ENCODE results near the gene KLHL24.
"Not testable (repeated sequence)": the region's sequence is repeated elsewhere in the genome, so short reads cannot be mapped to it uniquely, and the experiment has no call there.

KLHL24 gene, protein sequence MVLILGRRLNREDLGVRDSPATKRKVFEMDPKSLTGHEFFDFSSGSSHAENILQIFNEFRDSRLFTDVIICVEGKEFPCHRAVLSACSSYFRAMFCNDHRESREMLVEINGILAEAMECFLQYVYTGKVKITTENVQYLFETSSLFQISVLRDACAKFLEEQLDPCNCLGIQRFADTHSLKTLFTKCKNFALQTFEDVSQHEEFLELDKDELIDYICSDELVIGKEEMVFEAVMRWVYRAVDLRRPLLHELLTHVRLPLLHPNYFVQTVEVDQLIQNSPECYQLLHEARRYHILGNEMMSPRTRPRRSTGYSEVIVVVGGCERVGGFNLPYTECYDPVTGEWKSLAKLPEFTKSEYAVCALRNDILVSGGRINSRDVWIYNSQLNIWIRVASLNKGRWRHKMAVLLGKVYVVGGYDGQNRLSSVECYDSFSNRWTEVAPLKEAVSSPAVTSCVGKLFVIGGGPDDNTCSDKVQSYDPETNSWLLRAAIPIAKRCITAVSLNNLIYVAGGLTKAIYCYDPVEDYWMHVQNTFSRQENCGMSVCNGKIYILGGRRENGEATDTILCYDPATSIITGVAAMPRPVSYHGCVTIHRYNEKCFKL

DNA sequence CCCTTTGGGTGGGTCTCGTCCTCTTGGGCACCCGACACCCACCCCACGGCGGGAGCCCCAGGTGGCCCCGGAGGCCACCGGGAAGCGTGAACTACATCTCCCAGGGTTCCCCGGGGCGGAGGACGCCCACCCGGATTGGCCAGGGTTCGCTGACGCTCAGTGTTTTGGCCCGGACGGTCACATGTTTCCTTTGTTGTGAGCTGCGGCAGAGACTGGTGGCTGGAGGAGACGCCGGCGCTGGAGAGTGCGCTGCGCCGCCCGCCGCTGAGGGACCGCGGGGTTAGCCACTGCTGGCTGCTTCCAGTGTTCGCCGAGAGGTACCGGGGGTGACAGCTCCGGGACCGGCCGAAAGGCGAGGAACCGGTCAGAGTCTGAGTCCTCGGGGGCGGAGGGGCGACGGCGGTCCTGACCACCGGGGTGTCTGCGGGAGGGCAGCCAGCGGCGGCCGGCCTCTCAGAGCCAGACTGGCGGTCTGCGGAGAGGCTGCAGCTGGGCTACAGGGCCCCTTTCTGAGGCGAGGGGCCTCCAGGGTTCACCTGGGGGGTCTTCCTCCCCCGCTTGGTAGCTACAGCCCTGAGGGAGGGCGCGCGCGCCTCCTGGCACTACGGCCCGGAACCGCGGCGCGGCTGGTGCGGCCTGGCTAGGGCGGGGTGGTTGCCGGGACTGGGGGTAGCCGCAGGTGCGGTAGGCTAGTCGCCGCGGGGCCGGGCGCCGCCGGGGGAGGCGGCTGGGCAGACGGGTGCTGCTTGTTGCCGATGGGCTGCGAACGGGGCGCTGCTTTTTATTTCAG, at the start of gene KLHL24:
Gene KLHL24 (plus strand): TSS at position 193 of the 790 bp plus-strand sequence. CDS start 14,734 bp downstream, outside the sequence.
- peak; percentile 97 for DNase-seq

DNA sequence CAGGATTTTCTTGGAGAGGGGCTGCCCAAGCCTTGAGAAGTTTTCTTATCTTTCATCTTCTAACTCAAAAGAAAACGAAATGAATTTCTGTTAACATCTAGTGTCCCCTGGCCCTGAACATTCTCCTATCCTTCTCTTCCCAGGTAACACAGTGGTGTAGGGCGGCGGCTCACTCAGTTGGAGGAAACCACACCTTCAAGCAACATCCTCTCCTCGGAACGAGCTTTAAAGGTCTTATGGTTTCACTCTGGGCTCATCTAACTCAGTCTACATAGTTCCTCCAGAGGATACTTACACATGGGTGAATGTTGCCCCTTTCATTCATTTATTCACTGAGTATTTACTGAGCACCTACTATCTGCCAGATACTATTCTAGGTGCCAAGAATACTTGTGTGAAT, 48.9 kb upstream of the KLHL24 start:
- no peak for DNase-seq

DNA sequence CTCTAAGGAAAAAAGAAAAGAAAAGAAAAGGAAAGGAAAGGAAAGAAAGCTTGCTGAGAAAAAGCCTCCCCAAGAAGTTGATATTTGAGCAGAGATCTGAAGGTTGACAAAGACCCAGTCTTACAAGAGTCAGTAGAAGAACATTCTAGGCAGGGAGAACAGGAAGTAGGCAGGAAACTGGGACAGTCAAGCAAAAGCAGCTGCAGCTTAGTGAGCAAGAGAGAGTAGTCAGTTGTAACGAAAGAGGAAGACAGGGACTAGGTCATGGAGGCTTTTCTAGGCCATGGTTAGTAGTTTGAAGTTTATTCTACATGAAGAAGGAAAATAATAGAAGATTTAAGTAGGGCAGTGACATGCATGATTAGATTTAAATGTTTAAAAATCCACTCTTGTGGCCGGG, 48.1 kb upstream of the KLHL24 start:
- DNase-seq: no peak

DNA sequence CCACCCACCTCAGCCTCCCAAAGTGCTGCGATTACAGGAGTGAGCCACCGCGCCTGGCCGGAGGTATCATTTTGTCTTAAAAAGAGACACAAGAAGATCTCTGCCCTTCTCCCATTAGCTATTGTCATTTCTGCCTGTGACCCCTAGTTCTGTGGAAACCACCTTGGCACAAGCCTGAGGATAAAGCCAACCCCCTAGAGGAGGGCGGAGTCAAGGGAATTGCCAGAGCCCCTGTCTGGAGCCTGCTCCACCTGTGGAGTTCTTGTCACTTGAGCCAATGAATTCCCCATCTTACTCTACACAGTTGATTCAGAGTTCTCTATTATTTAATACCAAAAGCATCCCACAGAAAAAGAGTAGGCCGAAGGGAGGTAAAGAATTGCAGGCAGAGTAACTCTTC, 45.0 kb upstream of the KLHL24 start:
- no peak for DNase-seq

DNA sequence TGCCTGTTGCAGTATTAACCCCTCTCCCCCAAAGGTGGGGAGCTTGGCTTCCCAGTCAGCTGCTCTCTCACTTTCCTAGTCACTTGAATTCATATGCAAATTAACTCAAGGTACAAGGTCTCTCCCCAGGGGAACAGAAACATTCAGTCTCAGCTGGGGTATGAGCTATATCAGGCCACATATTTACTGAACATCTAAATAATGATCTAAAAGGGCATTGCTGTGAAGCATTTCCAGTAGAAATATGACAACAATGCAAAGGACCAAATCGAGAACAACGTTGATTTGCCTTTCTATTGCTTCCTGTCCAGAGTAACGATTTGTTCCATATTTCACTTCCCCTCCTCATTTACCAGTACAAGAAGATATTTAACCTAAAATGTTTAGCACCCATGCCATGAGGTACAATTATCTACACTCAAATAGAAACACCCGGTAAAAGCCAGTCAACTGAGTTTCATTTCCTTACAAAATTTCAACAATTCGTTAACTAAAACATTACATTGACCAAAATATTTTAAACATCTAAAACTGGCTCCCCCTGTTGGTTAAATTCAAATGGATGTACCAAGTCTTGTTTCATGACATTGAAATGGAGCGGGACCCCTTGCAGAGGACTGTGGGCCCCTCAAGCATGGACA, 43.4 kb upstream of the KLHL24 start:
- no peak for DNase-seq

DNA sequence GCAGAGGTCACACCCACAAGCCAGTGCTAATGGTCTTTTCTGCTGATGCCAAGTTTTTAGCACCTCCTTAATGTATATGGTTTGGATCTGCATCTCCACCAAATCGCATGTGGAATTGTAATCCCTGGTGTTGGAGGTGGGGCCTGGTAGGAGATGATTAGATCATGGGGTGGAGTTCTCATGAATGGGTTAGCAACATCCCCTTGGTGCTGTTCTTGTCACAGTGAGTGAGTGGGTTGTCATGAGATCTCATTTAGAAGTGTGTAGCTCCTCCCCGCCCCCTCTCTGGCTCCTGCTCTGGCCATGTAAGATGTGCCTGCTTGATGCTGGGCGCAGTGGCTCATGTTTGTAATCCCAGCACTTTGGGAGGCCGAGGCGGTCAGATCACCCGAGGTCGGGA, 42.6 kb upstream of the KLHL24 start:
- DNase-seq: no peak

DNA sequence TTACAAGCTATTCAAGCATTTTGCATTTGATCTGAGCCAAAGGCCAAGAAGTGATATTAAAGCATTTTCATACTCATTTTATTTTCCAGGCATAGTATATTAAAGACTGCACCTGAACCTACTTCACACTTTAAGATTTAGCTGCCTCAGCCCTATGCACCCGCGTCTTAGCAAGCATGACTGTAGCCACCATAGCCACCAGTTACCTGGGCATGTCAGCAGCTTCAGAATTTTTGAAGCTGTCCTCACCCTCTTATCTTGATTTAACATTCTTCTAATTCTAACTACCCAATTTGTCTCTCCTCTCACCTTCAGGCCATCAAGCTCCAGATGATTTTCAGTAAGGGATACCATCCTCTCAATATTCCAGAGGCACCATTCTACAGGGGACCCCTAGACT, 40.8 kb upstream of the KLHL24 start:
- DNase-seq: no peak

DNA sequence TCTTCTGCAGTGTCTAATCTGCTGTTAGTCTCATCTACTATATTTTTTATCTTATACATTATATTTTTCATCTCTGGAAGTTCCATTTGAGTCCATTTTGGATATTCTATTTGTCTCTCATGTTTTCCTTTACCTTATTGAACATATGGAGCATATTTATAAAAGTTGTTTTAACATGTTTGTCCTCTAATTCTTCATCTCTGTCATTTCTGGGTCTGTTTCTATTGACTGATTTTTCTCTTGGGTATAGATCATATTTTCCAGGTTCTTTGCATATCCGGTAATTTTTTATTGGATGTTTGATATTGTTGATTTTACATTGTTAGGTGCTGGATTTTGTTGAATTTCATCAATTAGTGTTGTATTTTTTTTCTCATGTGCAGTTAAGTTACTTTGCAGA, 37.5 kb upstream of the KLHL24 start:
- no peak for DNase-seq

DNA sequence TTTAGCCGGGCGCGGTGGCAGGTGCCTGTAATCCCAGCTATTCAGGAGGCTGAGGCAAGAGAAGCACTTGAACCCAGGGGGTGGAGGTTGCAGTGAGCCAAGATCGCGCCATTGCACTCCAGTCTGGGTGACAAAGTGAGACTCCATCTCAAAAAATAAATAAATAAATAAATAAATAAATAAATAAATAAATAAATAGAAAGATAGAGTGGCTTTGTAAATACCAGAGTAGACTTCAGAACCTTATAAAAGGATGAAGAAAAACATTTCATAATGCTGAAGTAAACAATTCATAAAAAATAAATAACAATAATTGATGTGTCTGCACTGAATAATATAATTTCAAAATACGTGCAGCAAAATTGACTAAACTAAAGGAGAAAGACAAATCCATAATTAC, 24.1 kb upstream of the KLHL24 start:
- not testable (repeated sequence) for DNase-seq

DNA sequence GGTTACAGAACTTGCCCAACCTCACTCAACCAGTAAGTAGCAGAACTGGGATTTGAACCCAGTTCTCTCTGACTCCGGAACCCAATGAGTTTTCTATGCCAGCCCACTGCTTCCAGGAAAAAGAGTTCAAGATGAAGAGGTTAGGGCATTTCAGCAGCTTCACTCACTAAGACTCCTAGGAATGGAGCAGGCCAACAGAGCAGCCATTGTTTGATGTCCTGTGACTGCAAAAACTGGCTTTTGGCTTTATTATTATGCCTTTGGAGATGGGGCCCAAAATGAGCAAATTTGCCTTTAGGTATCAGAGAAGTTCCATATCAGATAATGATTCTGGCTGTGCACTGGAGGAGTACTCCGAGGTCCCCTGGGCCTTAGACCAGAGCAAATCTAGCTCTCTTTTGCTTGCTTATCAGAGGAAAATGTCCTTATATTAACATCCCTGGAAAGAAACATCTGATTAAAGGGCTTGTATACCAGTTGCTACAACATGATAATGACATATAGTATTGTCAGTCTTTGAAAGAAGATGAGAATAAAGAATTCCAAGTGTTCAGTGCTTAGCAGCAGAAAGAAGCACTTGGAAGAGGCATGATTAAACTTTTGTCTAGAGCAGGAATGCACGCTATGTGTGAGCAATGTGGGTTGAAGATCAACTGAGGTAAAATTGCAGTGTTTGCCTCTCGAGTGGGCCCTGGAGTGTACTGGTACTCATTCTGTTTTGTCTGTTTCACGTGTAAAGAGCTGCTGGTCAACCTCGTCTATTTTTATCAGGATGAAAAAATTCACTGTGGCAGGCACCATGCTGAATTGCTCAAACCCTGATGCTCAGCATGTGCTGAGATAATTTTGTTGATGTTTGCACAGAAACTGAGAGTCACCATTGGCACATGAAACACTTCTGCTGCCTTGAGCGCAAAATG, 21.8 kb upstream of the KLHL24 start:
- DNase-seq: no peak

DNA sequence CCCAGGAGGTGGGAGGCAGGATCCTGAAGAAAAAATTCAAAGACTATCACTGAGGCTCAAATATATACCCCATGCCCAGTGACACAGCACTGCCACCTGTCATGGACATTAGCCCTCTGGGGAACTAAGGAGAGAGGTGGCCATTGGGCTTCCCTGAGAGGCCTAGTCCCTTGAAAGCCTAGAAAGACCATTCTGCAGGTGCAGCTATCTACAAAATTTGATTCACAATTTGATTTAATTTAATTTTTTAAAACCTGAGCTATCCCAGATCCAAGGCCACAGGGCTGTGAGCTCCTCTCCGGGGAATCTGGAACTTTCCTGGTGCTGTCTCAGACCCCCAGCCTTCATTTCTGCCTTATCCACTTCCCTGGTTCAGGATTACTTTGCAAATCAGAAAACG, 16.9 kb upstream of the KLHL24 start:
- DNase-seq: no peak

DNA sequence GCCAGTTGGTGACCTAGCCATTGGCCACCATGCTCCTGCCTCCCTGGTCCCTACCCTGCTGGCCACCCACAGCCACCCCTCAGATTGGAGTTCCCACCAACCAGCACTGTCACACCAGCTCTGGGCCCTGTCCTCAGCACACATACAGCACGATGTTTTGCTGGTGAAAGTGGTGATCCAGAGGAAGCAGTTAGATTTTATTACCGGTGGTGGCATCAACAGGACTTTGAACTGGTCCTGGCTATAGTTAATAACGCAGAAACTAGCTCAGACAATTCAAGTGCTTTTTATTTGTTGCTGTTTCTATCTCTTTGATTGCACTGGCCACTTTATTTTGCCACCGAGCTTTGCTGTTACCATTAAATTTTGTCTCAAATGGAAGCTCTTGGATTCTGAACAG, 16.4 kb upstream of the KLHL24 start:
- DNase-seq: no peak

DNA sequence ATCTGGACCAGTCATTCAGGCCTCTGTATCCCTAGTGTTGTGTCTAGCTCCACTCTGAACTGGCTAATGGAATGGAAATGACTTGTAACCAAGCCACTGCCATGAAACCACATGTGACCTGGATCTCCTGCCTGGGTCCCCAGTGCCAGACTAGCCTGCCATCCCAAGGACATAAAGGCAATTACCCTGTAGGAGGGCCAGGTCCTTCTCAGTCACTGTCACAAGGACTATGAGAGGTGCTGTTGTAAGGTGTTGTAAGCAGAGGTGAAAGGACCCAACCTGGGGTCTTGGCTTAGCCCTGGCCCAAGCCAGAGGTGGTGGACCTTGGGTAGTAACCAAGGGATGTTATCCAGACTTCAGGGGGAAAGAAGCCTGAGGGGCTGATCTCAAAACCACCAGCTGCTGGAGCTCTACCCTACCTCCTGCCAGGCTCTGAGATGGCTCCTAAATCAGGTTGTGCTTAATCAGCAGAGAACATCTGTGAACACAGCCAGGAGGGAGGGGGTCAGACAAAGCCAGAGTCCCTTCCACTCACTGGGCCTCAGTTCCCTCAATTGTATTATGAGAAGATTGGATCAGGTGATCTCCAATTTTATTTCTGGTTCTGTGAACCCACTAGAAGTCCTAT, 15.7 kb upstream of the KLHL24 start:
- no peak for DNase-seq

DNA sequence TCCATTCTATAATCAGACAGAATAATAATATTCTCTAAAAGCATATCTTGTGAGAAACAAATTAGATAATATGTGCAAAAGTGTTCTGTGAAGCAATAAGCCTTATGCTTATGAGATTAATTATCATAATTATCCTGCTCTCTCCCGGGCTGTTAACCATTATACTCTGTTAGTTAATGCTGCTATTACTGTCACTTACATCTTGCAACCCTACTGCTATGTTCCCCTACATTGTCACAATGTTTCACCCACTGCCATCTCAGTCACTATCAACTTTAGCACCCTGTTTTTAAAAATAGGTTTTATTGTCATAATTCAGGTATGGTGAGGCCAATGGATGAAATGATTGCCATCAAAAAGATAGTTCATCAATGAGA, 15.2 kb upstream of the KLHL24 start:
- no peak for DNase-seq

DNA sequence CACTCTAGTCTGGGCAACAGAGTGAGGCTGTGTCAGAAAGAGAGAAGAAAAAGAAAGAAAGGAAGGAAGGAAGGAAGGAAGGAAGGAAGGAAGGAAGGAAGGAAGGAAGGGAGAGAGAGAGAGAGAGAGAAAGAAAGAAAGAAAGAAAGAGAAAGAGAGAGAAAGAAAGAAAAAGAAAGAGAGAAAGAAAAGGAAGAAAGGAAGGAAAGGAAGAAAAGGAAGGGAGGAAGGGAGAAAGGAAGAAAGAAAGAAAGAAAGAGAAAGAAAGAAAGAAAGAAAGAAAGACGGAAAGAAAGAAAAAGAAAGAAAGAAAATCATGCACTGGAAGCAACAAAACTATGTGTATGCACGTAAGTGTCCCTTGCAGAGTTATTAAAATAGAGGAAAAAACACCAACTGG, 12.9 kb upstream of the KLHL24 start:
- DNase-seq: not testable (repeated sequence)

DNA sequence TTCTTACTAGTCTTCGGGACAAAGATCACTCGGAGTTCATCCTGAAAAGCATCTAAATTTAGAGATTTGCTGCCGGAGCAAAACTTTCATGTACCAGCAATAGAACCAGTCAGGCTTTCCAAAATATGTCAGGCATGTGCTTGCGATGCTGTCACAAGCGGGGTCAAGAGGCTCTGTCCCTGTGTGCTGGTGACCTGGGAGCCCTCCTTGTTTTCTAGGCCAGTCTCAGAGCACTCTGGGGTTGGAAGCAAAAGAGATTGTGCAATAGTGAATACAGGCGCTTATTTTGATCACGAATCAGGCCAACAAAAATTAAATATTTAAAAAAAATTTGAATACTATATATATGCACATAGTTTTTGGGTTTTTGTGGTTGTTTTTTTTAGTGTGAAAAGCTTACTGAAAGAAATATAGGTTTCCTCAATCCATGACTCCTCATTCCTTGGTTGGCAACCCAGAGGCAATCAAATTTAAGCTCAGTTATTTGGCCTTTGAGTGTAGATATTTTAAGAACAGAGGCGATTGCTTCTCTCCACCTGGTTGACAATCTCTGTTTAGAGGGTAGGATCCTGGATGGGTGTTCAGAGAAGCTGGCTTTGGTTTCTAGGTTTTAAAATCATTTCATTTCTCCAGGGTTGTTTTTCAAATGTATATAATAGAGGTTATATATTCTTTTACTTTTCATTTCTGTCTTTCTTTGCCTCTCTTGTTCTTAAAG, 8.4 kb upstream of the KLHL24 start:
- no peak for DNase-seq

DNA sequence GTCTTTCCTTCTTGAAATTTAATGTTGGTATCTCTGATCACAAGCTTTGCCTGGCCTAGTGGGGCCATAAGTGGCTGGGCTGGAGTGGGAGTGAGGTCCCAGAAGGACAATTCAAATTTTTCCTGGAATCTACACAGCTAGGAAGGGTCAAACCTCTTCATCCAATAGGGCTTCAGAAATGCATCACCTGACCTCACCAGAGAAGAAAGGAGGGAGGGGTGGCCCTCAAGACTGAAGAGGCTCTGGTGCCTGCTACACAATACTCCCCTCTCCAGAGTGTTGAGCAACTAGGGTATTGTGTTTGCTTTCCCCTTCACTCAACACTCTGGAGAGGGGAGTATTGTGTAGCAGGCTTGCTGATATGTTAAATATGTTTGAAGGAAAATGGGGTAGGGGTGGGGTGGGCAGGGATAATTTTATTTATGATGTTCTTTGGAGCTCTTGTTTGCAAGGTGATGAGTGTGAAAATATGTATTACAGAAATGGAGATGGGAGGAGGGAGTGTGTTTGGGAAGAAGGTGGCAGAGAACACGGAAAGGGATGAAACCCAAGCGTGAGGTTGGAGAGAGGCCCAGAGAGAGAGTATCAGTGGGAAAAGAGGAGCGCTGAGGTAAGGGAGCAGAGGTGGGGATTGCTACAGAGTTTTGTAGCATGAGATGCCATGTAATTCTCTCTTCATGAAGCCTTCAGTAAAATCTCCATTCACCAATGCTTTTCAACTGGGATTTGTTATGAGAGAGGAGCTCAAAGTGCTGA, 5.7 kb upstream of the KLHL24 start:
- DNase-seq: no peak

DNA sequence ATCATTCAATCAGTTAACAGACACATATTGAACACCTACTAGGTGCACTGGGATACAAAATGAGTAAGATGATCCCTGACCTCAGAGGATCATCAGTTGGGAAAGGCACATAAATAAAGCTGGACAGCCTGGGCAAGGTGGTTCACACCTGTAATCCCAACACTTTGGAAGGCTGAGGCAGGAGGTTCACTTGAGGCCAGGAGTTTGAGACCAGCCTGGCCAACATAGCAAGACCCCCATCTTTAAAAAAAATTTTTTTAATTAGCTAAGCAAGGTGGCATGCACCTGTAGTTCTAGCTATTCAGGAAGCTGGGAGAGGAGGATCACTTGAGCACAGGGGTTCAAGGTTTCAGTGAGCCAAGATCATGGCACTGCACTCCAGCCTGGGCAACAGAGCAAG, 3.7 kb upstream of the KLHL24 start:
- DNase-seq: no peak

DNA sequence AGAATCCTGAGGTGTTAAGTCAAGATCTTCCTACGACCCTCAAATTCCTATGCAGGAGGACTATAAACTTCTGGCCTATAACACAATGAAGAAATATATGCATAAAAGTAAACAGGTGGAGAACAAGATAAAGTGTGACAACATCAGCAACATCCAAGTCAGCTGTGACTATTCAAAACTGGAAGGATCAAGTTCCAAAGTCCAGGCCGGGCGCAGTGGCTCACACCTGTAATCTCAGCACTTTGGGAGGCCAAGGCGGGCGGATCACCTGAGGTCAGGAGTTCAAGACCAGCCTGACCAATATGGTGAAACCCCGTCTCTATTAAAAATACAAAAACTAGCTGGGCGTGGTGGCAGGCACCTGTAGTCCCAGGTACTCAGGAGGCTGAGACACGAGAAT, 2.7 kb upstream of the KLHL24 start:
- not testable (repeated sequence) for DNase-seq

DNA sequence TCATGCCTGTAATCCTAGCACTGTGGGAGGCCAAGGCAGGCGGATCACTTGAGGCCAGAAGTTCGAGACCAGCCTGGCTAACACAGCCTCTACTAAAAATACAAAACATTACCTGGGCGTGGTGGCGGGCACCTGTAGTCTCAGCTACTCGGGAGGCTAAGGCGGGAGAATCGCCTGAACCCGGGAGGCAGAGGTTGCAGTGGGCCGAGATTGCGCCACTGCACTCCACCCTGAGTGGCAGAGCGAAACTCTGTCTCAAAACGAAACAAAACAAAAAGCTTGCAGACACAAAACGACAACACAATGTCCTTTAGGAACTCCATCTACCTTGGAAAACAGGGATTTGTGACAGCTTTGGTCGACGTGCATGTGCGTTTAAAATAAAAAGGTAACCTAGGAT, 716 bp upstream of the KLHL24 start:
- no peak for DNase-seq

DNA sequence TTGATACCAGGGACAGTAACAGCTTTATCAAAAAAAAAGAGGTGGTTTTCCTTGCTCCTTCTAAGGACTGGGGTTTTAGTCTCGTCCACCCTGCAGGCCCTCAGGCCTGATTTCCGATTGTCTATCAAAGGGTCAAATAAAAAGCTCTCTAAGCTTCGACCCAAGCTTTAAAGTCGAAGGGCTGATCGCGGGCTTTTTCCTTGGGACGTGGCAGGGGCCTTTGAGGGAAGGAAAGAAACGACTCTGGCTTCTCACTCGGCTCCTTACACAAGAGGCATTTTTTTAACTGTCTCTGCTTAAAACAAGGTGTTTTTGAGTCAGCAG, 354 bp upstream of the KLHL24 start:
- no peak for DNase-seq
